GM23338 (cell line): ENCODE data around the gene TAF11L13. TPM values are rescaled to one million over a fixed set of nuclear protein-coding genes. Genes with fewer than 3 reads are reported as not detected.

Experiments used
- ATAC-seq: fragments of 200-7000 bp; cut with Tn5 transposase; 3 replicates; pipeline ENCODE4 v1.9.1; 2020
- DNase-seq: peaks from one replicate; pipeline ENCODE4 v3.0.0-alpha.2; 2015; ENCODE audit warnings: low spot score
- H2AFZ ChIP-seq: fragments of 200-600 bp; sonication (generic); 2 replicates; pipeline ENCODE4 v1.8.0; 2016; ENCODE audit warnings: antibody characterized with exemption, mild to moderate bottlenecking, moderate library complexity
- H3F3A ChIP-seq: fragments of 200-600 bp; sonication (generic); replicated peaks from 2 replicates; pipeline ENCODE4 v1.8.0; 2017; ENCODE audit warnings: antibody characterized with exemption, mixed run types, low read depth
- H3K27ac ChIP-seq: fragments of 200-600 bp; sonication (generic); 2 replicates; pipeline ENCODE4 v1.6.1; 2016; ENCODE audit warnings: low read depth
- H3K27me3 ChIP-seq: fragments of 200-600 bp; sonication (generic); 2 replicates; pipeline ENCODE4 v1.8.0; 2016; ENCODE audit warnings: mild to moderate bottlenecking, mixed run types, moderate library complexity; ENCODE audit not compliant: insufficient read depth
- H3K36me3 ChIP-seq: fragments of 200-600 bp; sonication (generic); 2 replicates; pipeline ENCODE4 v1.8.0; 2016; ENCODE audit warnings: mild to moderate bottlenecking; ENCODE audit not compliant: insufficient read depth
- H3K4me1 ChIP-seq: fragments of 200-600 bp; sonication (generic); 2 replicates; pipeline ENCODE4 v1.8.0; 2016; ENCODE audit warnings: mild to moderate bottlenecking, moderate library complexity; ENCODE audit not compliant: insufficient read depth
- H3K4me2 ChIP-seq: fragments of 200-600 bp; sonication (generic); 2 replicates; pipeline ENCODE4 v1.7.1; 2017; ENCODE audit warnings: mixed run types
- H3K4me3 ChIP-seq: fragments of 200-600 bp; sonication (generic); 2 replicates; pipeline ENCODE4 v1.6.1; 2016; ENCODE audit warnings: mixed run types
- H3K79me2 ChIP-seq: fragments of 200-600 bp; sonication (generic); replicated peaks from 2 replicates; pipeline ENCODE4 v1.8.0; 2017; ENCODE audit warnings: mild to moderate bottlenecking; ENCODE audit not compliant: insufficient read depth
- H3K9me2 ChIP-seq: fragments of 200-600 bp; sonication (generic); 2 replicates; pipeline ENCODE4 v1.8.0; 2017; ENCODE audit not compliant: insufficient read depth
- H4K20me1 ChIP-seq: fragments of 200-600 bp; sonication (generic); replicated peaks from 2 replicates; pipeline ENCODE4 v1.8.0; 2017; ENCODE audit warnings: mild to moderate bottlenecking; ENCODE audit not compliant: insufficient read depth
- H3K27ac Mint-ChIP-seq: 2 replicates; pipeline ENCODE4 v1.8.0; 2020; ENCODE audit warnings: inconsistent platforms, mild to moderate bottlenecking, moderate library complexity, mixed read lengths
- H3K27me3 Mint-ChIP-seq: 3 replicates; pipeline ENCODE4 v1.8.0; 2022; ENCODE audit warnings: low read depth, mild to moderate bottlenecking, moderate library complexity, mixed read lengths, inconsistent platforms; ENCODE audit not compliant: insufficient read depth, poor library complexity
- H3K36me3 Mint-ChIP-seq: 3 replicates; pipeline ENCODE4 v1.8.0; 2021; ENCODE audit warnings: low read depth, mild to moderate bottlenecking, inconsistent platforms, moderate library complexity, mixed read lengths
- H3K4me1 Mint-ChIP-seq: 3 replicates; pipeline ENCODE4 v1.8.0; 2020; ENCODE audit warnings: mild to moderate bottlenecking, inconsistent platforms, mixed read lengths
- H3K4me3 Mint-ChIP-seq: 3 replicates; pipeline ENCODE4 v1.8.0; 2021; ENCODE audit warnings: moderate library complexity, mild to moderate bottlenecking, inconsistent platforms, mixed read lengths
- H3K9me3 Mint-ChIP-seq: 3 replicates; pipeline ENCODE4 v1.8.0; 2020; ENCODE audit warnings: moderate library complexity, mild to moderate bottlenecking, inconsistent platforms, mixed read lengths
- EZH2 ChIP-seq: fragments of 200-600 bp; sonication (generic); IDR thresholded peaks from one replicate; pipeline ENCODE4 v1.8.0; 2017; ENCODE audit warnings: antibody characterized with exemption, mild to moderate bottlenecking, low read depth; ENCODE audit not compliant: unreplicated experiment
- EZH2phosphoT487 ChIP-seq: fragments of 200-600 bp; sonication (generic); IDR thresholded peaks from one replicate; pipeline ENCODE4 v1.8.1; 2018; ENCODE audit warnings: antibody characterized with exemption; ENCODE audit not compliant: unreplicated experiment
- JUNB ChIP-seq: IDR thresholded peaks from one replicate; pipeline ENCODE4 v1.6.1; 2016; ENCODE audit warnings: antibody characterized with exemption; ENCODE audit not compliant: unreplicated experiment
- NANOG ChIP-seq: IDR thresholded peaks from 2 replicates; pipeline ENCODE4 v1.6.1; 2016; ENCODE audit warnings: antibody characterized with exemption, borderline replicate concordance
- POLR2AphosphoS5 ChIP-seq: IDR thresholded peaks from 2 replicates; pipeline ENCODE4 v1.6.1; 2016; ENCODE audit warnings: antibody characterized with exemption, low read depth
- STAT1 ChIP-seq: IDR thresholded peaks from one replicate; pipeline ENCODE4 v1.6.1; 2016; ENCODE audit warnings: antibody characterized with exemption; ENCODE audit not compliant: unreplicated experiment
- ZNF114 ChIP-seq: fragments of 250-450 bp; sonication (Bioruptor Pico); IDR thresholded peaks from 2 replicates; pipeline ENCODE4 v1.5.0; 2020; ENCODE audit warnings: mild to moderate bottlenecking, moderate library complexity
- ZNF331 ChIP-seq: fragments of 250-450 bp; sonication (Bioruptor Pico); IDR thresholded peaks from 2 replicates; pipeline ENCODE4 v1.5.0; 2020; ENCODE audit warnings: low read depth, mild to moderate bottlenecking, moderate library complexity
- polyA plus RNA-seq: library from polyadenylated mRNA; unstranded; fragments of >200 nt; fragmentation: Nextera tagmentation; extraction: Ambion mirVana; gene quantifications from 2 replicates; pipeline ENCODE4 v1.2.1, GENCODE V29; 2016
- total RNA-seq: library from RNA; depleted of rRNA; stranded (reverse); fragments of >200 nt; shearing (Covaris generic); gene quantifications from 2 replicates; pipeline ENCODE4 v1.2.3, GENCODE V29; 2014
- TF ChIP-seq, protein P1 (sequence below): IDR thresholded peaks from 2 replicates; pipeline ENCODE4 v1.6.1; 2016; ENCODE audit warnings: antibody characterized with exemption
- TF ChIP-seq, protein P2 (sequence below): IDR thresholded peaks from one replicate; pipeline ENCODE4 v1.6.1; 2018; ENCODE audit warnings: antibody characterized with exemption; ENCODE audit not compliant: unreplicated experiment
- TF ChIP-seq, protein P3 (sequence below), 2 experiments: fragments of 200-600 bp in 1 of 2; sonication (generic) in 1 of 2; conservative IDR thresholded peaks; 2 replicates each; pipeline versions ENCODE4 v1.5.1 to v1.6.1; 2016 to 2017; ENCODE audit warnings: antibody characterized with exemption in 2 of 2, low read depth in 2 of 2, mild to moderate bottlenecking in 2 of 2, moderate library complexity in 1 of 2

The TAF11L13 gene
- total and polyA plus RNA-seq, 2 experiments from 2014 or later, result not detected

DNA sequence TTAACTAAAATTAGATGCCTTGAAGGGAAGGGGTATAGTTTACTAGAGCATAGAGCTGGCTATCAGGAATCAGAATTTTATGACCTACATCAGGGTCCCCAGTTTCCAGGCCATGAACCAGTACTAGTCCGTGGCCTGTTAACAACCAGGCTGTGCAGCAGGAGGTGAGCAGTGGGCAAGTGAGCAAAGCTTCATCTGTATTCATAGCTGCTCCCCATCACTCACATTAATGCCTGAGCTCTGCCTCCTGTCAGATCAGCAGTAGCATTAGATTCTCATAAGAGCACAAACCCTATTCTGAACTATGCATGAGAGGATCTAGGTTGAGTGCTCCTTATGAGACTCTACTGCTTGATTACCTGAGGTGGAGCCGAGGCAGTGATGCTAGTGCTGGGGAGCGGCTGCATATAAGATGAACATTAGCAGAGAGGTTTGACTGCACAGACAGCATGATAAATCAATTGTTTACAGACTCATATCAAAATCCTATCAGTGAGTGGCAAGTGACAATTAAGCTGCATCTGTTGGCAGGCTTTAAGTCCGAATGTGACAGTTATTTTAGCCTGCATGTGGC lies 47.0 kb downstream of the TAF11L13 start (continued):
- TF ChIP-seq, protein P1, sequence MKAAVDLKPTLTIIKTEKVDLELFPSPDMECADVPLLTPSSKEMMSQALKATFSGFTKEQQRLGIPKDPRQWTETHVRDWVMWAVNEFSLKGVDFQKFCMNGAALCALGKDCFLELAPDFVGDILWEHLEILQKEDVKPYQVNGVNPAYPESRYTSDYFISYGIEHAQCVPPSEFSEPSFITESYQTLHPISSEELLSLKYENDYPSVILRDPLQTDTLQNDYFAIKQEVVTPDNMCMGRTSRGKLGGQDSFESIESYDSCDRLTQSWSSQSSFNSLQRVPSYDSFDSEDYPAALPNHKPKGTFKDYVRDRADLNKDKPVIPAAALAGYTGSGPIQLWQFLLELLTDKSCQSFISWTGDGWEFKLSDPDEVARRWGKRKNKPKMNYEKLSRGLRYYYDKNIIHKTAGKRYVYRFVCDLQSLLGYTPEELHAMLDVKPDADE, result no peak
- TF ChIP-seq, protein P2, sequence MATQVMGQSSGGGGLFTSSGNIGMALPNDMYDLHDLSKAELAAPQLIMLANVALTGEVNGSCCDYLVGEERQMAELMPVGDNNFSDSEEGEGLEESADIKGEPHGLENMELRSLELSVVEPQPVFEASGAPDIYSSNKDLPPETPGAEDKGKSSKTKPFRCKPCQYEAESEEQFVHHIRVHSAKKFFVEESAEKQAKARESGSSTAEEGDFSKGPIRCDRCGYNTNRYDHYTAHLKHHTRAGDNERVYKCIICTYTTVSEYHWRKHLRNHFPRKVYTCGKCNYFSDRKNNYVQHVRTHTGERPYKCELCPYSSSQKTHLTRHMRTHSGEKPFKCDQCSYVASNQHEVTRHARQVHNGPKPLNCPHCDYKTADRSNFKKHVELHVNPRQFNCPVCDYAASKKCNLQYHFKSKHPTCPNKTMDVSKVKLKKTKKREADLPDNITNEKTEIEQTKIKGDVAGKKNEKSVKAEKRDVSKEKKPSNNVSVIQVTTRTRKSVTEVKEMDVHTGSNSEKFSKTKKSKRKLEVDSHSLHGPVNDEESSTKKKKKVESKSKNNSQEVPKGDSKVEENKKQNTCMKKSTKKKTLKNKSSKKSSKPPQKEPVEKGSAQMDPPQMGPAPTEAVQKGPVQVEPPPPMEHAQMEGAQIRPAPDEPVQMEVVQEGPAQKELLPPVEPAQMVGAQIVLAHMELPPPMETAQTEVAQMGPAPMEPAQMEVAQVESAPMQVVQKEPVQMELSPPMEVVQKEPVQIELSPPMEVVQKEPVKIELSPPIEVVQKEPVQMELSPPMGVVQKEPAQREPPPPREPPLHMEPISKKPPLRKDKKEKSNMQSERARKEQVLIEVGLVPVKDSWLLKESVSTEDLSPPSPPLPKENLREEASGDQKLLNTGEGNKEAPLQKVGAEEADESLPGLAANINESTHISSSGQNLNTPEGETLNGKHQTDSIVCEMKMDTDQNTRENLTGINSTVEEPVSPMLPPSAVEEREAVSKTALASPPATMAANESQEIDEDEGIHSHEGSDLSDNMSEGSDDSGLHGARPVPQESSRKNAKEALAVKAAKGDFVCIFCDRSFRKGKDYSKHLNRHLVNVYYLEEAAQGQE, result no peak

- Mint-ChIP-seq H3K36me3 (no peaks in the 10 kb centered on the region), H3K4me3 (no peak overlapping the region), H3K27ac (no peak overlapping the region; the same call in 1 of the 2 replicates), H3K27me3 (no peaks in the 10 kb centered on the region), H3K4me1 (no peaks in the 10 kb centered on the region), H3K9me3 (no peaks in the 10 kb centered on the region)
- Histone ChIP-seq H3K9me2 (no peaks in the 10 kb centered on the region), H3K4me3 (no peak overlapping the region), H3K27ac (no peak overlapping the region), H2AFZ (no peak overlapping the region), H3K4me1 (no peaks in the 10 kb centered on the region), H3K4me2 (no peak overlapping the region), H3K27me3 (no peaks in the 10 kb centered on the region), H3F3A (no peaks in the 10 kb centered on the region), H4K20me1 (no peaks in the 10 kb centered on the region), H3K36me3 (no peaks in the 10 kb centered on the region), H3K79me2 (no peaks in the 10 kb centered on the region)
- ATAC-seq, result no peak
- DNase-seq, result no peak
- TF ChIP-seq EZH2, result no peak
- TF ChIP-seq, protein P3, sequence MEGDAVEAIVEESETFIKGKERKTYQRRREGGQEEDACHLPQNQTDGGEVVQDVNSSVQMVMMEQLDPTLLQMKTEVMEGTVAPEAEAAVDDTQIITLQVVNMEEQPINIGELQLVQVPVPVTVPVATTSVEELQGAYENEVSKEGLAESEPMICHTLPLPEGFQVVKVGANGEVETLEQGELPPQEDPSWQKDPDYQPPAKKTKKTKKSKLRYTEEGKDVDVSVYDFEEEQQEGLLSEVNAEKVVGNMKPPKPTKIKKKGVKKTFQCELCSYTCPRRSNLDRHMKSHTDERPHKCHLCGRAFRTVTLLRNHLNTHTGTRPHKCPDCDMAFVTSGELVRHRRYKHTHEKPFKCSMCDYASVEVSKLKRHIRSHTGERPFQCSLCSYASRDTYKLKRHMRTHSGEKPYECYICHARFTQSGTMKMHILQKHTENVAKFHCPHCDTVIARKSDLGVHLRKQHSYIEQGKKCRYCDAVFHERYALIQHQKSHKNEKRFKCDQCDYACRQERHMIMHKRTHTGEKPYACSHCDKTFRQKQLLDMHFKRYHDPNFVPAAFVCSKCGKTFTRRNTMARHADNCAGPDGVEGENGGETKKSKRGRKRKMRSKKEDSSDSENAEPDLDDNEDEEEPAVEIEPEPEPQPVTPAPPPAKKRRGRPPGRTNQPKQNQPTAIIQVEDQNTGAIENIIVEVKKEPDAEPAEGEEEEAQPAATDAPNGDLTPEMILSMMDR (conservative IDR thresholded peaks at IDR 0.05; ENCODE audit: low read depth in 2 of 2), result no peak
- no peak for TF ChIP-seq POLR2AphosphoS5
- TF ChIP-seq ZNF114 (CRISPR knock-in tag), result no peak
- TF ChIP-seq JUNB, result no peak
- TF ChIP-seq ZNF331, result no peak
- TF ChIP-seq, protein P2, result no peak
- no peak for TF ChIP-seq STAT1
- TF ChIP-seq NANOG, result no peak
- no peak for TF ChIP-seq EZH2phosphoT487
- TF ChIP-seq, protein P1, result no peak
Observed at GRCh38 chr5:17679597-17680203, 47.8 kb downstream of the TAF11L13 start.
